Esophagus squamous epithelium (tissue), 5 donors: ENCODE data around the gene MTURN. TPM values are rescaled to one million over a fixed set of nuclear protein-coding genes. Genes with fewer than 3 reads are reported as not detected.

Source experiments
- DNase-seq: peaks from one replicate; lab custom pipeline; 2025; lab: John Stamatoyannopoulos, UW
- H3K27ac ChIP-seq, 4 donors: fragments of 200-600 bp; sonication (generic); one replicate each; pipeline ENCODE4 v1.5.1; 2016 to 2019; ENCODE audit warnings: mild to moderate bottlenecking in 1 of 4
- H3K27me3 ChIP-seq, 4 donors: fragments of 200-600 bp; sonication (generic); 1 replicate in 3 of 4; 2 replicates in 1 of 4; pipeline versions ENCODE4 v1.5.1 to v1.6.0; 2017 to 2021; ENCODE audit warnings: antibody characterized with exemption in 1 of 4
- H3K36me3 ChIP-seq, 3 donors: fragments of 200-600 bp; sonication (generic); one replicate each; pipeline ENCODE4 v1.5.1; 2016 to 2019
- H3K4me1 ChIP-seq, 3 donors: fragments of 200-600 bp; sonication (generic); one replicate each; pipeline ENCODE4 v1.5.1; 2017 to 2019
- H3K4me3 ChIP-seq, 4 donors: fragments of 200-600 bp; sonication (generic); 1 replicate in 3 of 4; 2 replicates in 1 of 4; pipeline ENCODE4 v1.5.1; 2016 to 2019; ENCODE audit warnings: mild to moderate bottlenecking in 2 of 4, moderate library complexity in 1 of 4
- H3K9me3 ChIP-seq, 3 donors: fragments of 200-600 bp; sonication (generic); one replicate each; pipeline ENCODE4 v1.5.1; 2016 to 2019
- POLR2A ChIP-seq, 4 donors: fragments of 450-650 bp; IDR thresholded peaks; one replicate each; pipeline ENCODE4 v1.6.1; 2017; ENCODE audit warnings: antibody characterized with exemption in 4 of 4, mild to moderate bottlenecking in 4 of 4, moderate library complexity in 3 of 4
- WGBS, 2 donors: methylation state at CpG; one replicate each; pipeline ENCODE4 v1.1.5; 2018; 5-methylcytosine and 5-hydroxymethylcytosine counted together
- intact Hi-C: fragments of 100-400 bp; cut with DNase I; formaldehyde crosslinking; loops from one replicate; pipeline ENCODE4 v1.15.0; 2022
- total RNA-seq, 4 donors: library from RNA; depleted of rRNA; stranded (reverse); fragments of >200 nt; gene quantifications; one replicate each; pipeline ENCODE4 v1.1.0, GENCODE V29; 2016
- TF ChIP-seq, protein P1 (sequence below), 6 experiments: fragments of 450-650 bp in 4 of 6; fragments of 200-600 bp in 2 of 6; sonication (generic) in 2 of 6; IDR thresholded peaks; one replicate each; pipeline ENCODE4 v1.5.1; 2016 to 2019; ENCODE audit warnings: antibody characterized with exemption in 6 of 6, mild to moderate bottlenecking in 4 of 6, moderate library complexity in 4 of 6
- donor health status: DM: yes; HTN: yes; CAD: no.

Gene MTURN
- 10 to 100 TPM; 10.4 to 88.9 (median 18.6) TPM for total RNA-seq

GRCh38 chr7:30134611-30135300 lies at the start of gene MTURN:
Gene MTURN, plus strand, starts transcription at chr7:30134986. Its CDS starts 151 bp downstream, at chr7:30135137.
- DNase-seq, result no peak
- no peaks in the 10 kb centered on the region for H3K36me3 ChIP-seq
- TF ChIP-seq, protein P1, sequence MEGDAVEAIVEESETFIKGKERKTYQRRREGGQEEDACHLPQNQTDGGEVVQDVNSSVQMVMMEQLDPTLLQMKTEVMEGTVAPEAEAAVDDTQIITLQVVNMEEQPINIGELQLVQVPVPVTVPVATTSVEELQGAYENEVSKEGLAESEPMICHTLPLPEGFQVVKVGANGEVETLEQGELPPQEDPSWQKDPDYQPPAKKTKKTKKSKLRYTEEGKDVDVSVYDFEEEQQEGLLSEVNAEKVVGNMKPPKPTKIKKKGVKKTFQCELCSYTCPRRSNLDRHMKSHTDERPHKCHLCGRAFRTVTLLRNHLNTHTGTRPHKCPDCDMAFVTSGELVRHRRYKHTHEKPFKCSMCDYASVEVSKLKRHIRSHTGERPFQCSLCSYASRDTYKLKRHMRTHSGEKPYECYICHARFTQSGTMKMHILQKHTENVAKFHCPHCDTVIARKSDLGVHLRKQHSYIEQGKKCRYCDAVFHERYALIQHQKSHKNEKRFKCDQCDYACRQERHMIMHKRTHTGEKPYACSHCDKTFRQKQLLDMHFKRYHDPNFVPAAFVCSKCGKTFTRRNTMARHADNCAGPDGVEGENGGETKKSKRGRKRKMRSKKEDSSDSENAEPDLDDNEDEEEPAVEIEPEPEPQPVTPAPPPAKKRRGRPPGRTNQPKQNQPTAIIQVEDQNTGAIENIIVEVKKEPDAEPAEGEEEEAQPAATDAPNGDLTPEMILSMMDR (IDR thresholded peaks at IDR 0.05), result peak in 4 of 6 experiments; percentile 18 to 43 (median 28)
- TF ChIP-seq POLR2A (IDR thresholded peaks at IDR 0.05), result peak in 2 of 4 donors; percentile 64 to 65
- H3K4me1 ChIP-seq, result peaks cover 0 to 33% (median 16%) of the 10 kb centered on the region in 3 donors
- peak within 1 kb of the TSS; percentile 71 to 90 (median 78) for H3K4me3 ChIP-seq
- no peaks in the 10 kb centered on the region for H3K27me3 ChIP-seq
- WGBS, 2 donors, result 0 to 2% methylated on average over 14 to 15 of the region's 99 CpGs
- intact Hi-C loops, result no loop called here
- no peaks in the 10 kb centered on the region for H3K9me3 ChIP-seq
- peak within 1 kb of the TSS; percentile 91 to 98 (median 95) for H3K27ac ChIP-seq

DNA sequence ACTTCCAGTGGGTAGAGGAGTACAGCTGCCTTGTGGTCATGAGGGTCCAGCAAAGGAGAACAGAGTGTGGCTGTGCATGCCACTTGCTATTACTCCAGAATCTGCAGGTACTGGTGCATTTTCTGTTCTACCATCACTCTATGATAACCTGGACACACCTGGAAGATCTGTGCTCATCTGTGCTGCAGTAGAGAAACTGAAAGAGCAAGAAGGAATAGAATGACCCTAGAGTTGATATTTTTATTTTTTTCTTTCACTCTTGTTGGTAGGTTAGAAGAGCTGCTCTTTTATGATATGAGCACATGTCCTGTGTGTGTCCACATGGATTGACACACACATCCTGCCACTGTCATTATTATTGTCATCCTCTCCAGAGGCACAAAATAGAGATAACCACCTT lies 48.3 kb upstream of the MTURN start:
- H3K9me3 ChIP-seq, result no peaks in the 10 kb centered on the region
- intact Hi-C loops, result no loop called here
- no peak overlapping the region for H3K4me3 ChIP-seq
- TF ChIP-seq POLR2A (IDR thresholded peaks at IDR 0.05), result no peak
- TF ChIP-seq, protein P1 (IDR thresholded peaks at IDR 0.05), result no peak
- H3K27me3 ChIP-seq, result no peaks in the 10 kb centered on the region
- H3K4me1 ChIP-seq, result no peaks in the 10 kb centered on the region
- DNase-seq, result no peak
- H3K27ac ChIP-seq, result no peak overlapping the region
- H3K36me3 ChIP-seq, result peaks cover 0 to 4% (median 0%) of the 10 kb centered on the region in 3 donors

- H3K27me3 ChIP-seq, result no peaks in the 10 kb centered on the region
- no peak overlapping the region for H3K27ac ChIP-seq
- H3K4me1 ChIP-seq, result no peaks in the 10 kb centered on the region
- TF ChIP-seq, protein P1 (IDR thresholded peaks at IDR 0.05), result no peak
- TF ChIP-seq POLR2A (IDR thresholded peaks at IDR 0.05), result no peak
- no peak for DNase-seq
- no peak overlapping the region for H3K4me3 ChIP-seq
- intact Hi-C loops, result no loop called here
- H3K9me3 ChIP-seq, result no peaks in the 10 kb centered on the region
- peaks cover 0 to 4% (median 0%) of the 10 kb centered on the region in 3 donors for H3K36me3 ChIP-seq
These were observed 47.4 kb upstream of the MTURN start for GRCh38 chr7:30087371-30087770.

DNA sequence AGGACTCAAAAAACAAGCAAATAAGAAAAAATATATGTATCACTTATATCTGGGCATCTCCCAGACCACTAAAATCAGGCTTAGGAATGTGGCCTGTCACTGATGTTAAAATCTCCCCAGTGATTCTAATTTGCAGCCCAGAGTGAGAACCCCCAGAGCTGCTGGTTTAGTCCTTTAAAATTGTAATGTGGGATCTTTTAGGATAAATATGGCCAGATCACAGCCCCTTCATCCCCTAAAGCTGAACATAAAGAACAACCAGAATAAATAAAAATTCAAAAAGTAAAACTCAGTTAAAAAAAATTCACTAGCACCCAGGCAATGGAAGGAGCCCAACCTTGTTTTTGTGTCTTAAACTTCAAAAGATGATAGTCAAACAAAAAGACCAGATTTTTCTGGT lies 46.4 kb upstream of the MTURN start:
- Histone ChIP-seq H3K36me3 (peaks cover 0 to 4% (median 0%) of the 10 kb centered on the region in 3 donors), H3K4me1 (no peaks in the 10 kb centered on the region), H3K27ac (no peak overlapping the region), H3K9me3 (no peaks in the 10 kb centered on the region), H3K4me3 (no peak overlapping the region), H3K27me3 (no peaks in the 10 kb centered on the region)
- intact Hi-C loops, result no loop called here
- no peak for TF ChIP-seq POLR2A (IDR thresholded peaks at IDR 0.05)
- TF ChIP-seq, protein P1 (IDR thresholded peaks at IDR 0.05), result no peak
- DNase-seq, result no peak

GRCh38 chr7:30090111-30090510 lies 44.7 kb upstream of the MTURN start:
- Histone ChIP-seq H3K27me3 (no peaks in the 10 kb centered on the region), H3K4me3 (no peak overlapping the region), H3K9me3 (no peaks in the 10 kb centered on the region), H3K36me3 (peaks cover 0 to 4% (median 0%) of the 10 kb centered on the region in 3 donors), H3K27ac (no peak overlapping the region), H3K4me1 (no peaks in the 10 kb centered on the region)
- TF ChIP-seq POLR2A (IDR thresholded peaks at IDR 0.05), result no peak
- TF ChIP-seq, protein P1 (IDR thresholded peaks at IDR 0.05), result no peak
- no peak for DNase-seq
- 49 to 69% methylated on average over 3 of the region's 3 CpGs for WGBS, 2 donors
- intact Hi-C loops, result no loop called here
